Ascending aorta (tissue), 2 donors: ENCODE results near the gene LTBP3. TPM values are rescaled to one million over a fixed set of nuclear protein-coding genes. Genes with fewer than 3 reads are reported as not detected.

Experiments
- DNase-seq, 2 donors: peaks; one replicate each; pipeline ENCODE4 v3.0.0-alpha.2; 2019; ENCODE audit warnings: low spot score in 2 of 2
- H3K27ac ChIP-seq, 2 donors: fragments of 200-600 bp; sonication (generic); one replicate each; pipeline ENCODE4 v1.5.1; 2016 to 2017; ENCODE audit warnings: mild to moderate bottlenecking in 1 of 2
- H3K27me3 ChIP-seq: fragments of 200-600 bp; sonication (generic); one replicate; pipeline ENCODE4 v1.5.1; 2017
- H3K36me3 ChIP-seq, 2 donors: fragments of 200-600 bp; sonication (generic); one replicate each; pipeline ENCODE4 v1.5.1; 2016
- H3K4me1 ChIP-seq, 2 donors: fragments of 200-600 bp; sonication (generic); one replicate each; pipeline ENCODE4 v1.5.1; 2016 to 2017; ENCODE audit warnings: mild to moderate bottlenecking in 1 of 2
- H3K4me3 ChIP-seq, 2 donors: fragments of 200-600 bp; sonication (generic); one replicate each; pipeline ENCODE4 v1.5.1; 2016 to 2017; ENCODE audit warnings: mild to moderate bottlenecking in 1 of 2
- H3K9me3 ChIP-seq, 2 donors: fragments of 200-600 bp; sonication (generic); one replicate each; pipeline ENCODE4 v1.5.1; 2016
- CTCF ChIP-seq, 3 experiments: fragments of 200-600 bp in 2 of 3; fragments of 450-650 bp in 1 of 3; sonication (generic) in 2 of 3; IDR thresholded peaks; one replicate each; pipeline ENCODE4 v1.5.1; 2016 to 2019; ENCODE audit warnings: antibody characterized with exemption in 3 of 3, mild to moderate bottlenecking in 1 of 3, moderate library complexity in 1 of 3
- intact Hi-C: fragments of 100-400 bp; cut with DNase I; formaldehyde crosslinking; loops from one replicate; pipeline ENCODE4 v1.15.1; 2023
- total RNA-seq: library from RNA; depleted of rRNA; stranded (reverse); fragments of >200 nt; gene quantifications from one replicate; pipeline ENCODE4 v1.1.0, GENCODE V29; 2016

LTBP3 gene
- total RNA-seq, 1 donor from 2014 or later, result 702 TPM

DNA sequence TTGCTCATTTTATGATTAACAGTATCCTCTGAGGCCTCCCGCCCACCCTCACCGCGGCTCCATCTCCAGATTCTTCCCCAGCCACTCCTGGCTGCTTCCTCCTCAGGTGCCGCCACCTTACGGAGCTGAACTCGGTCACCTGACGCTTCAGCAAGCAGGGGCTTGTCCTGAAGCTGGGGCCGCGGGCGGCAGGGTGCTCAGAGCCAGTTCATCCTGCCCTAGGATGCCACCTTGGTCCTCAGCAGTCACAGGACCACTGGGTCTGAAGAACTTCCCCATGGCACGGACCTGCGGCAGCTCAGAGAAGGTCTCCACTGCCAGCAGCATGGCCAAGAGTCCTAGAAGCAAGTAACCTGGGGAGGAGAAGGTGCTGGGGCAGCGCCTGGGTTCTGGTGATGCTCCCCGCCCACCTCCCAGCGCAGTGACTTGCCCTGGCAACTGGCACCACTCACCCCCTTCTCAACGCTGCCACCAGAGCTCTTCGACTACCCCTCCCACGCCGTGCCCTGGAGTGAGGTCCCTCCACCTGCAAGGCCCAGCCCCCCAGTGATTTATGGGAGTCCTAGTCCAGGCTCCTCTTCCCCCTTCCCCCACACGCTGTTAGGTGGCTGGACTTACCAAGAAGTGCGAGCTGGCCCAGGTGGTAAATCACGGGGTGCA is 34.8 kb upstream of the LTBP3 start:
- H3K36me3 ChIP-seq, result peaks cover 48 to 53% of the 10 kb centered on the region in 2 donors
- H3K27me3 ChIP-seq, result no peaks in the 10 kb centered on the region
- TF ChIP-seq CTCF (IDR thresholded peaks at IDR 0.05), result no peak
- no peak for DNase-seq
- intact Hi-C loops, result loop anchor here (1.0 kb wide), 1 partner anchor 19 kb away; no protein-coding TSS in a partner anchor
- no peak overlapping the region for H3K27ac ChIP-seq
- H3K4me3 ChIP-seq, result no peak overlapping the region
- H3K9me3 ChIP-seq, result no peaks in the 10 kb centered on the region
- H3K4me1 ChIP-seq, result peaks cover 7% of the 10 kb centered on the region in 2 donors

DNA sequence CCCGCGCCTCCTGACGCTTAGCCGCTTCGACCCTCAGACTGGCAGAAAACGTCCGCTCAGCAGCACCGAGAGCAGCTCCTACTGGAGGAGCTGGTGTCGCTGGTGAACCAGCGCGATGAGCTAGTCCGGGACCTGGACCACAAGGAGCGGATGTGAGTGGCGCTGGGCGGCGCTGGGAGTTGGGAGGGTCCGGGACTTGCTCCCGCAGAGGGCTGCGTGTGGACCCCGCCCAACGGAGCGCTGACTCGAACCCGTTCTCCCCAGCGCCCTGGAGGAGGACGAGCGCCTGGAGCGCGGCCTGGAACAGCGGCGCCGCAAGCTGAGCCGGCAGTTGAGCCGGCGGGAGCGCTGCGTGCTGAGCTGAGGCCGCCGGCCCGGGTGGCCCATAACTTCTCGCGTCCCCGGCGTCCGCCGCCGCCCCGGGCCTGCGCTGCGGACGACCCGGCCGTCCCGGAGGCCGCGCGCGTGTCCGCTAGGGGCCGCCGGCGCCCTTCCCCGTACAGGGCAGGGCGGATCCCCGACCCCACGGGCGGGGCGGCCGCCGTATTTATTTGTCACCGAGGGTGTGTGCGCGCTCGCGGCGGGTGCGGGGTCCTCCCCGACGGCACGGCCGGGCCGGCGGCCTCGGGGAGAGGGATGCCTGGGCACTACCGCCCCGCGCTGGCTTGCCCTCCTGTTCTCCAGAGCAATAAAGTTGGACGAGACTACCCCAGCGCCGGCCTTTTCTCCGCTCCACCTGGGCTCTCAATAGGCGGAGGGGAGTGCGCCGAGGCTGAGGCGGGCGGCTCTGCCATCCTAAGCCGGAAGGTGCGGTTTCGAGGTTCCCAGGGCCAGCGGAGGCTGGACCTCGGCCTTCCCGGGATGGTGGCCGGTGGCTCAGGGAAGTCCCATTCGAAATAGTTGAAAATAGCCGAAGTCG is 34.0 kb upstream of the LTBP3 start:
- no peaks in the 10 kb centered on the region for H3K27me3 ChIP-seq
- no peak overlapping the region for H3K27ac ChIP-seq
- peaks cover 14 to 15% of the 10 kb centered on the region in 2 donors for H3K4me1 ChIP-seq
- H3K36me3 ChIP-seq, result peaks cover 47 to 50% of the 10 kb centered on the region in 2 donors
- TF ChIP-seq CTCF (IDR thresholded peaks at IDR 0.05), result no peak
- no peaks in the 10 kb centered on the region for H3K9me3 ChIP-seq
- intact Hi-C loops, result no loop called here
- H3K4me3 ChIP-seq, result no peak overlapping the region
- no peak for DNase-seq

- Histone ChIP-seq H3K4me3 (no peak overlapping the region), H3K36me3 (peaks cover 58 to 66% of the 10 kb centered on the region in 2 donors), H3K27ac (no peak overlapping the region), H3K27me3 (no peaks in the 10 kb centered on the region), H3K9me3 (no peaks in the 10 kb centered on the region), H3K4me1 (peaks cover 22 to 30% of the 10 kb centered on the region in 2 donors)
- TF ChIP-seq CTCF (IDR thresholded peaks at IDR 0.05), result no peak
- intact Hi-C loops, result no loop called here
- no peak for DNase-seq
These were observed 32.1 kb upstream of the LTBP3 start for GRCh38 chr11:65590240-65590738.

GRCh38 chr11:65589444-65590239 is 31.5 kb upstream of the LTBP3 start:
- Histone ChIP-seq H3K9me3 (no peaks in the 10 kb centered on the region), H3K27ac (peak overlapping the region in 1 of 2 donors; percentile 20), H3K36me3 (peaks cover 62 to 70% of the 10 kb centered on the region in 2 donors), H3K4me3 (no peak overlapping the region), H3K4me1 (peaks cover 22 to 30% of the 10 kb centered on the region in 2 donors), H3K27me3 (no peaks in the 10 kb centered on the region)
- intact Hi-C loops, result no loop called here
- DNase-seq, result no peak
- no peak for TF ChIP-seq CTCF (IDR thresholded peaks at IDR 0.05)
